Activated CD8-positive, alpha-beta memory T cell treated with anti-CD3 and anti-CD28 coated beads for 1 hour (primary cell): ENCODE measurements around the gene SLC25A13.
"Not testable (repeated sequence)": the region's sequence is repeated elsewhere in the genome, so short reads cannot be mapped to it uniquely, and the experiment has no call there.

ENCODE experiments used
- DNase-seq, 2 donors: peaks; one replicate each; pipeline ENCODE4 v3.0.0-alpha.2; 2020; ENCODE audit warnings: low read depth in 1 of 2; ENCODE audit errors: extremely low read depth in 1 of 2

SLC25A13 gene

GRCh38 chr7:96300986-96301385, 20.9 kb downstream of the SLC25A13 start:
- no peak for DNase-seq

- DNase-seq: no peak
Measured at GRCh38 chr7:96300502-96300901, 21.4 kb downstream of the SLC25A13 start.

GRCh38 chr7:96299496-96299895, 22.4 kb downstream of the SLC25A13 start:
- DNase-seq: no peak

- DNase-seq: no peak
Measured at GRCh38 chr7:96297876-96298275, 24.0 kb downstream of the SLC25A13 start.

- not testable (repeated sequence) for DNase-seq
Measured at GRCh38 chr7:96297446-96297845, 24.5 kb downstream of the SLC25A13 start.

GRCh38 chr7:96293911-96294310, 28.0 kb downstream of the SLC25A13 start:
- DNase-seq: not testable (repeated sequence)

- DNase-seq: no peak
Measured at GRCh38 chr7:96287559-96287958, 34.3 kb downstream of the SLC25A13 start.

GRCh38 chr7:96287132-96287531, 34.8 kb downstream of the SLC25A13 start:
- DNase-seq: no peak

- DNase-seq: no peak
Measured at GRCh38 chr7:96285579-96285978, 36.3 kb downstream of the SLC25A13 start.

- no peak for DNase-seq
Measured at GRCh38 chr7:96284835-96285234, 37.1 kb downstream of the SLC25A13 start.

GRCh38 chr7:96284240-96284639, 37.7 kb downstream of the SLC25A13 start:
- DNase-seq: no peak

GRCh38 chr7:96282835-96283234, 39.1 kb downstream of the SLC25A13 start:
- DNase-seq: no peak

GRCh38 chr7:96277921-96278320, 44.0 kb downstream of the SLC25A13 start:
- DNase-seq: no peak

GRCh38 chr7:96276019-96276418, 45.9 kb downstream of the SLC25A13 start:
- DNase-seq: no peak

- no peak for DNase-seq
Measured at GRCh38 chr7:96273716-96274115, 48.2 kb downstream of the SLC25A13 start.

- DNase-seq: no peak
Measured at GRCh38 chr7:96269246-96269994, 52.5 kb downstream of the SLC25A13 start.

- no peak for DNase-seq
Measured at GRCh38 chr7:96266580-96266979, 55.3 kb downstream of the SLC25A13 start.

GRCh38 chr7:96266015-96266414, 55.9 kb downstream of the SLC25A13 start:
- no peak for DNase-seq

- no peak for DNase-seq
Measured at GRCh38 chr7:96253964-96254363, 67.9 kb downstream of the SLC25A13 start.

- DNase-seq: no peak
Measured at GRCh38 chr7:96253441-96253840, 68.5 kb downstream of the SLC25A13 start.

- DNase-seq: no peak
Measured at GRCh38 chr7:96250776-96251361, 71.0 kb downstream of the SLC25A13 start.

- DNase-seq: no peak
Measured at GRCh38 chr7:96248405-96248804, 73.5 kb downstream of the SLC25A13 start.

GRCh38 chr7:96246919-96247318, 75.0 kb downstream of the SLC25A13 start:
- no peak for DNase-seq
